AG08396 (cell line): ENCODE measurements around the gene C19orf12.
A peak's percentile ranks its signal among the peaks of the same experiment; 100 is the strongest.
"Not testable (repeated sequence)": the region's sequence is repeated elsewhere in the genome, so short reads cannot be mapped to it uniquely, and the experiment has no call there.

Experiments
- DNase-seq: peaks from one replicate; pipeline ENCODE4 v3.0.0; 2012; ENCODE audit warnings: low spot score, mixed read lengths

C19orf12 gene

GRCh38 chr19:29677001-29677817, 37.9 kb downstream of the C19orf12 start:
- DNase-seq = no peak

- no peak for DNase-seq
Measured at GRCh38 chr19:29676586-29676985, 38.5 kb downstream of the C19orf12 start.

GRCh38 chr19:29675650-29676186, 39.3 kb downstream of the C19orf12 start:
- peak; percentile 1 for DNase-seq

GRCh38 chr19:29675120-29675649, 39.9 kb downstream of the C19orf12 start:
- peak; percentile 3 for DNase-seq

- DNase-seq = peak; percentile 2
Measured at GRCh38 chr19:29674374-29675119, 40.5 kb downstream of the C19orf12 start.

GRCh38 chr19:29673451-29674371, 41.4 kb downstream of the C19orf12 start:
- DNase-seq = peak; percentile 2

- peak; percentile 2 for DNase-seq
Measured at GRCh38 chr19:29672933-29673336, 42.1 kb downstream of the C19orf12 start.

- peak; percentile 2 for DNase-seq
Measured at GRCh38 chr19:29672319-29672932, 42.6 kb downstream of the C19orf12 start.

- DNase-seq = no peak
Measured at GRCh38 chr19:29671393-29672160, 43.5 kb downstream of the C19orf12 start.

GRCh38 chr19:29671026-29671392, 44.1 kb downstream of the C19orf12 start:
- not testable (repeated sequence) for DNase-seq

GRCh38 chr19:29670255-29670654, 44.8 kb downstream of the C19orf12 start:
- no peak for DNase-seq

- no peak for DNase-seq
Measured at GRCh38 chr19:29668746-29669609, 46.1 kb downstream of the C19orf12 start.

GRCh38 chr19:29667901-29668341, 47.1 kb downstream of the C19orf12 start:
- no peak for DNase-seq

GRCh38 chr19:29667387-29667783, 47.7 kb downstream of the C19orf12 start:
- DNase-seq = no peak

GRCh38 chr19:29666578-29667386, 48.3 kb downstream of the C19orf12 start:
- peak; percentile 75 for DNase-seq

GRCh38 chr19:29665826-29666577, 49.1 kb downstream of the C19orf12 start:
- DNase-seq = peak; percentile 71

GRCh38 chr19:29665215-29665825, 49.7 kb downstream of the C19orf12 start, which contains the start of gene PLEKHF1:
PLEKHF1 (plus strand) TSS chr19:29665461; CDS start chr19:29673840, 8,379 bp downstream.
- DNase-seq = peak; percentile 95
